ENCODE results near the gene CLGN. TPM values are rescaled to one million over a fixed set of nuclear protein-coding genes. Genes with fewer than 3 reads are reported as not detected.
"Not testable (repeated sequence)": the region's sequence is repeated elsewhere in the genome, so short reads cannot be mapped to it uniquely, and the experiment has no call there.

The CLGN gene
- total RNA-seq, 2 experiments from 2014 or later: 0.23 to 0.31 TPM

DNA sequence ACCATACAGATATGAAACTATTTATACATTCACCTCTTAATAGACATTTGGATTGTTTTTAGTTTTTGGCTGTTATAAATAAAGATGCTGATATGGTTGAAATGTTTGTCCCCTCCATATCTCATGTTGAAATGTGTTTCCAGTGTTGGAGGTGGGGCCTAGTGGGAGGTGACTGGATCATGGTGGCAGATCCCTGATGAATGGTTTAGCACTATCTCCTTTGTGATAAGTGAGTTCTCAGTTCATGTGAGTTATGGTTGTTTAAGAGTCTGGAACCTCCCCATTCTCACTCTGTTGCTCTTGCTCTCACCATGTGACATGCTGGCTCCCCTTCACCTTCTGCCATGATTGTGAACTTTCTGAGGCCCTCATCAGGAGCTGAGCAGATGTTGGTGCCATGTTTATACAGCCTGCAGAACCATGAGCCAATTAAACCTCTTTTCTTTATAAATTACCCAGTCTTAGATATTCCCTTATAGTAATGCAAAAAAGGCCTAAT lies 12.2 kb upstream of the CLGN start:
- Mint-ChIP-seq H3K27me3 (peaks cover 2% of the 10 kb centered on the region), H3K4me3 (no peak overlapping the region), H3K36me3 (ENCODE audit: low read depth) (no peaks in the 10 kb centered on the region), H3K27ac (no peak overlapping the region), H3K4me1 (ENCODE audit: low read depth) (no peaks in the 10 kb centered on the region), H3K9me3 (no peaks in the 10 kb centered on the region)
- intact Hi-C loops (cut with micrococcal nuclease): no loop called here
- CTCF ChIA-PET: no interaction called here
- TF ChIP-seq, protein P1, sequence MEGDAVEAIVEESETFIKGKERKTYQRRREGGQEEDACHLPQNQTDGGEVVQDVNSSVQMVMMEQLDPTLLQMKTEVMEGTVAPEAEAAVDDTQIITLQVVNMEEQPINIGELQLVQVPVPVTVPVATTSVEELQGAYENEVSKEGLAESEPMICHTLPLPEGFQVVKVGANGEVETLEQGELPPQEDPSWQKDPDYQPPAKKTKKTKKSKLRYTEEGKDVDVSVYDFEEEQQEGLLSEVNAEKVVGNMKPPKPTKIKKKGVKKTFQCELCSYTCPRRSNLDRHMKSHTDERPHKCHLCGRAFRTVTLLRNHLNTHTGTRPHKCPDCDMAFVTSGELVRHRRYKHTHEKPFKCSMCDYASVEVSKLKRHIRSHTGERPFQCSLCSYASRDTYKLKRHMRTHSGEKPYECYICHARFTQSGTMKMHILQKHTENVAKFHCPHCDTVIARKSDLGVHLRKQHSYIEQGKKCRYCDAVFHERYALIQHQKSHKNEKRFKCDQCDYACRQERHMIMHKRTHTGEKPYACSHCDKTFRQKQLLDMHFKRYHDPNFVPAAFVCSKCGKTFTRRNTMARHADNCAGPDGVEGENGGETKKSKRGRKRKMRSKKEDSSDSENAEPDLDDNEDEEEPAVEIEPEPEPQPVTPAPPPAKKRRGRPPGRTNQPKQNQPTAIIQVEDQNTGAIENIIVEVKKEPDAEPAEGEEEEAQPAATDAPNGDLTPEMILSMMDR (IDR thresholded peaks at IDR 0.05): no peak
- POLR2A ChIA-PET: no interaction called here
- DNase-seq (no peak), ATAC-seq (no peak)

DNA sequence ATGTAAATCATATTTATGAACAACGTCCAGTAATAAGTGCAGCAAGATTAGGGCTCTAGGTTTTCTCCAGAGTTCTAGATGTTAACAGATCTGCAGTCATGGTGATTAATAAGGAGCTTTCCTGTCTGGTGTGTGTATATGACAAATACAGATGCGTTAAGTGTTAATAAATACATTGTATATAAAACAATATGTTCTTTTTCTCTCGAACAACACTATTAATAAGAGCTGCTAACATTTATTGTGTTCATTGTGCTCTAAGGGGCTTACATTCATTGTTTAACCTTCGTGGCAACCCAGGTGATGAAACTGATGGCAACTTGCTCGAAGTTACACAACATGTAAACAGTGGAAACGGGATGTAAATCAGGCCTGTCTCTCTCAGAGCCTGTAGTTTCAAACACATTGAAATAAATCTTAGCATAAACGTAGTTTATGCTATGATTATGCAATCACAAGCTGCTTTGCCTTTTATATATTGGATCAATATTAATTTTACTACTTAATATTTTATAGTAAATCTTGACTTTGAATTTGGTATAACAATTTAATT lies 547 bp upstream of the CLGN start:
- Mint-ChIP-seq H3K4me1 (ENCODE audit: low read depth) (peaks cover 5% of the 10 kb centered on the region), H3K36me3 (ENCODE audit: low read depth) (no peaks in the 10 kb centered on the region), H3K27me3 (peaks cover 39% of the 10 kb centered on the region), H3K27ac (no peak overlapping the region), H3K9me3 (no peaks in the 10 kb centered on the region), H3K4me3 (peak overlapping the region; percentile 73)
- ATAC-seq (no peak), DNase-seq (no peak)
- POLR2A ChIA-PET: interaction anchor here (1.0 kb wide), 1 partner anchor 294 kb away, joined by 3 read pairs; no protein-coding TSS in a partner anchor
- CTCF ChIA-PET: interaction anchor here (1.1 to 2.7 kb wide), 7 partner anchors 10 to 181 kb away, joined by 3 to 14 read pairs (median 7); partner anchors contain the start of gene ELMOD2
- intact Hi-C loops (cut with micrococcal nuclease): no loop called here
- TF ChIP-seq, protein P1 (IDR thresholded peaks at IDR 0.05): no peak

DNA sequence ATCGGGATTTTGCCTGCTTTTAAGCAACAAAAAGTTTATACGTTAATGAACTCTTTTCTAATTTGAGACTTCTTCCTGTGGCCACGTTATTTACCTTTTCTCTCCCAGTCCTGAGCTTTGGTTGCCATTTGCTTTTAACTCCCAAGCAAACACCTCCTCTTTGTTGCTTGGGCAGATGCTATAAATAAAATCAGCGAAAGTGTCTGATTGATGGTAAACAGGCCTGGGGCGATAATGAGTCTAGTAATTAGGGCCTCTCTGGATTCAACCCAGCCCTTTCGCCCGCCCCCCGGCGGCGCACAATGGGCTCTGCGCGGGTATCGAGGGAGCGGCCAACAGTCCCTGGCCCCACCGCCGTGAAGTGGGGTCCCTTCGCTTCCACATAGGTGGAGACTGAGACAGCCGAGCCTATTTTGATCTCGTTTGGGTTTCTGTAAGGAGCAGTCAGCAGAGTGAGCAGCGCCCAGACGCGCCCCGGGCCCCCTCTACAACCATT lies 790 bp downstream of the CLGN start:
- ChIA-PET POLR2A (interaction anchor here (0.6 kb wide), 1 partner anchor 66 kb away, joined by 3 read pairs; no protein-coding TSS in a partner anchor), CTCF (interaction anchor here (1.0 to 2.7 kb wide), 9 partner anchors 10 to 183 kb away, joined by 3 to 14 read pairs (median 6); partner anchors contain the start of gene ELMOD2)
- DNase-seq (peak; percentile 12), ATAC-seq (peak; percentile 10)
- Mint-ChIP-seq H3K9me3 (no peaks in the 10 kb centered on the region), H3K36me3 (ENCODE audit: low read depth) (no peaks in the 10 kb centered on the region), H3K27ac (no peak overlapping the region), H3K27me3 (peaks cover 37% of the 10 kb centered on the region), H3K4me3 (peak overlapping the region; percentile 73), H3K4me1 (ENCODE audit: low read depth) (peaks cover 5% of the 10 kb centered on the region)
- TF ChIP-seq, protein P1 (IDR thresholded peaks at IDR 0.05): no peak
- intact Hi-C loops (cut with micrococcal nuclease): no loop called here

DNA sequence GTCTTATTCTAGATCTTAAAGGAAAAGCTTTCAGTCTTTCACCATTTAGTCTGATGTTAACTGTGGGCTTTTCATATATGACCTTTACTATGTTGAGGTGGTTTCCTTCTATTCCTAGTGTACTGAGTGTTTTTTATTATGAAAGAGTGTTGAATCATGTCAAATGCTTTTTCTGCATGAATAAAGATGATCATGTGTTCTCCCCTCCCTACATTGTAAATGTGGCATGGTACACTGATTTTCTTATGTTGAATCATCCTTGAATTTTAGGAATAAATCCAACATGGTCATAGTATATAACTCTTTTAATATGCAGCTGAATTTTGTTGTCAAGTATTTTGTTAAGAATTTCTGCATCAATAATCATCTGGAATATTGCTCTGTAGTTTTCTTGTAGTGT lies 4.3 kb downstream of the CLGN start:
- peaks cover 33% of the 10 kb centered on the region for H3K27me3 Mint-ChIP-seq
- H3K27ac Mint-ChIP-seq: no peak overlapping the region
- H3K9me3 Mint-ChIP-seq: no peaks in the 10 kb centered on the region
- POLR2A ChIA-PET: no interaction called here
- H3K4me1 Mint-ChIP-seq (ENCODE audit: low read depth): peaks cover 5% of the 10 kb centered on the region
- DNase-seq (no peak), ATAC-seq (no peak)
- intact Hi-C loops (cut with micrococcal nuclease): no loop called here
- H3K4me3 Mint-ChIP-seq: no peak overlapping the region
- no peaks in the 10 kb centered on the region for H3K36me3 Mint-ChIP-seq (ENCODE audit: low read depth)
- TF ChIP-seq, protein P1 (IDR thresholded peaks at IDR 0.05): no peak
- CTCF ChIA-PET: interaction anchor here (0.7 kb wide), 1 partner anchor 613 kb away, joined by 3 read pairs; no protein-coding TSS in a partner anchor

DNA sequence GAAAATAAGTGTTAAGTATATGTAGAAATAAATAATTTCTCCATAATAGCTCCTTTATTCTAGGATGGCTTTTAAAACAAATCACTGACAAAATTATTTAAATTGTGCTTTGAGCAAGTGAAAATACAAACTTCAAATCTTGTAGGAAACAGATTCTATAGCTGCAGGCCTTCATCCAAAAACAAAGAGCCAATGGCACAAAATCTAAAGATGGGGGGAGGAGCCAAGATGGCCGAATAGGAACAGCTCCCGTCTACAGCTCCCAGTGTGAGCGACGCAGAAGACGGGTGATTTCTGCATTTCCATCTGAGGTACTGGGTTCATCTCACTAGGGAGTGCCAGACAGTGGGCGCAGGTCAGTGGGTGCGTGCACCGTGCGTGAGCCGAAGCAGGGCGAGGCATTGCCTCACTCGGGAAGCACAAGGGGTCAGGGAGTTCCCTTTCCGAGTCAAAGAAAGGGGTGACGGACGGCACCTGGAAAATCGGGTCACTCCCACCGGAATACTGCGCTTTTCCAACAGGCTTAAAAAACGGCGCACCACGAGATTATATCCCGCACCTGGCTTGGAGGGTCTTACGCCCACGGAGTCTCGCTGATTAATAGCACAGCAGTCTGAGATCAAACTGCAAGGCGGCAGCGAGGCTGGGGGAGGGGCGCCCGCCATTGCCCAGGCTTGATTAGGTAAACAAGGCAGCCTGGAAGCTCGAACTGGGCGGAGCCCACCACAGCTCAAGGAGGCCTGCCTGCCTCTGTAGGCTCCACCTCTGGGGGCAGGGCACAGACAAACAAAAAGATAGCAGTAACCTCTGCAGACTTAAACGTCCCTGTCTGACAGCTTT lies 14.1 kb downstream of the CLGN start:
- not testable (repeated sequence) for H3K27me3 Mint-ChIP-seq, ATAC-seq
- CTCF ChIA-PET: interaction anchor here (1.5 kb wide), 1 partner anchor 13 kb away, joined by 5 read pairs; no protein-coding TSS in a partner anchor

More for the DNA sequence above, 14.1 kb downstream of the CLGN start:
- POLR2A ChIA-PET; H3K4me3 Mint-ChIP-seq; H3K4me1 Mint-ChIP-seq (ENCODE audit: low read depth); H3K9me3 Mint-ChIP-seq; H3K27ac Mint-ChIP-seq; DNase-seq; intact Hi-C loops (cut with micrococcal nuclease); H3K36me3 Mint-ChIP-seq (ENCODE audit: low read depth): not testable (repeated sequence)

All from activated CD8-positive, alpha-beta T cell treated with anti-CD3 and anti-CD28 coated beads for 36 hours (primary cell).